Loucy (cell line): ENCODE measurements around the gene ZNF148.

Source experiments
- H2AFZ ChIP-seq: fragments of 200-600 bp; sonication (generic); 2 replicates; pipeline ENCODE4 v1.6.0; 2016; ENCODE audit warnings: antibody characterized with exemption, mild to moderate bottlenecking, low read length, moderate library complexity
- H3F3A ChIP-seq: fragments of 200-600 bp; 2 replicates; pipeline ENCODE4 v1.6.0; 2016; ENCODE audit warnings: antibody characterized with exemption, low read depth, mild to moderate bottlenecking
- H3K27me3 ChIP-seq: fragments of 200-600 bp; sonication (generic); 2 replicates; pipeline ENCODE4 v1.6.1; 2014; ENCODE audit warnings: low read length, mild to moderate bottlenecking; ENCODE audit not compliant: insufficient read depth, poor library complexity, severe bottlenecking
- H3K36me3 ChIP-seq: fragments of 200-600 bp; sonication (generic); 2 replicates; pipeline ENCODE4 v1.6.1; 2016; ENCODE audit warnings: low read length; ENCODE audit not compliant: insufficient read depth
- H3K4me1 ChIP-seq: fragments of 200-600 bp; sonication (generic); 2 replicates; pipeline ENCODE4 v1.5.1; 2014; ENCODE audit warnings: low read length, mild to moderate bottlenecking; ENCODE audit not compliant: insufficient read depth, poor library complexity, severe bottlenecking
- H3K4me2 ChIP-seq: fragments of 200-600 bp; sonication (generic); 2 replicates; pipeline ENCODE4 v1.6.0; 2014; ENCODE audit warnings: antibody characterized with exemption, low read length, low read depth, mild to moderate bottlenecking; ENCODE audit not compliant: poor library complexity, severe bottlenecking
- H3K4me3 ChIP-seq: fragments of 200-600 bp; sonication (generic); 2 replicates; pipeline ENCODE4 v1.5.1; 2014; ENCODE audit warnings: low read length, mild to moderate bottlenecking, mixed read lengths; ENCODE audit not compliant: poor library complexity, severe bottlenecking
- H3K79me2 ChIP-seq: fragments of 200-600 bp; sonication (generic); 2 replicates; pipeline ENCODE4 v1.6.1; 2014; ENCODE audit warnings: low read length; ENCODE audit not compliant: insufficient read depth
- H3K9ac ChIP-seq: fragments of 200-600 bp; sonication (generic); 2 replicates; pipeline ENCODE4 v1.6.0; 2014; ENCODE audit warnings: mild to moderate bottlenecking, low read depth, low read length, moderate library complexity; ENCODE audit not compliant: poor library complexity, severe bottlenecking
- H3K9me2 ChIP-seq: fragments of 200-600 bp; sonication (generic); replicated peaks from 2 replicates; pipeline ENCODE4 v1.6.1; 2016; ENCODE audit warnings: low read depth, low read length, mixed read lengths
- H3K9me3 ChIP-seq: fragments of 200-600 bp; sonication (generic); 2 replicates; pipeline ENCODE4 v1.6.1; 2014; ENCODE audit warnings: mild to moderate bottlenecking, antibody characterized with exemption, low read length, low read depth; ENCODE audit not compliant: insufficient read depth
- H4K20me1 ChIP-seq: fragments of 200-600 bp; sonication (generic); 2 replicates; pipeline ENCODE4 v1.6.0; 2014; ENCODE audit warnings: antibody characterized with exemption, low read length, mild to moderate bottlenecking; ENCODE audit not compliant: insufficient read depth, poor library complexity, severe bottlenecking
- CTCF ChIP-seq: fragments of 200-600 bp; sonication (generic); conservative IDR thresholded peaks from 2 replicates; pipeline ENCODE4 v1.5.1; 2014; ENCODE audit warnings: mild to moderate bottlenecking, antibody characterized with exemption, low read length
- EZH2phosphoT487 ChIP-seq: fragments of 200-600 bp; IDR thresholded peaks from 2 replicates; pipeline ENCODE4 v1.6.1; 2018; ENCODE audit warnings: antibody characterized with exemption, mild to moderate bottlenecking, moderate library complexity, borderline replicate concordance

The ZNF148 gene

GRCh38 chr3:125185805-125186204 is 189.3 kb downstream of the ZNF148 start:
- Histone ChIP-seq H2AFZ (no peak overlapping the region), H3K4me1 (no peaks in the 10 kb centered on the region), H3K4me2 (no peak overlapping the region), H4K20me1 (no peaks in the 10 kb centered on the region), H3K9me3 (no peaks in the 10 kb centered on the region), H3K4me3 (no peak overlapping the region), H3F3A (no peaks in the 10 kb centered on the region), H3K27me3 (no peaks in the 10 kb centered on the region), H3K36me3 (no peaks in the 10 kb centered on the region), H3K9ac (no peak overlapping the region), H3K79me2 (no peaks in the 10 kb centered on the region), H3K9me2 (no peaks in the 10 kb centered on the region)
- TF ChIP-seq CTCF = no peak
- TF ChIP-seq EZH2phosphoT487 = no peak

GRCh38 chr3:125179884-125180240 is 195.3 kb downstream of the ZNF148 start:
- Histone ChIP-seq H3K4me3 (no peak overlapping the region), H3K9me2 (no peaks in the 10 kb centered on the region), H3K27me3 (no peaks in the 10 kb centered on the region), H4K20me1 (no peaks in the 10 kb centered on the region), H3K4me1 (peaks cover 7% of the 10 kb centered on the region), H3K36me3 (no peaks in the 10 kb centered on the region), H3K9me3 (peaks cover 5% of the 10 kb centered on the region), H2AFZ (no peak overlapping the region), H3K9ac (no peak overlapping the region), H3K4me2 (no peak overlapping the region), H3F3A (no peaks in the 10 kb centered on the region), H3K79me2 (no peaks in the 10 kb centered on the region)
- no peak for TF ChIP-seq CTCF

- H3F3A ChIP-seq = no peaks in the 10 kb centered on the region
- H4K20me1 ChIP-seq = no peaks in the 10 kb centered on the region
- H3K27me3 ChIP-seq = no peaks in the 10 kb centered on the region
- H3K79me2 ChIP-seq = no peaks in the 10 kb centered on the region
- H2AFZ ChIP-seq = no peak overlapping the region
- H3K9ac ChIP-seq = no peak overlapping the region
- no peaks in the 10 kb centered on the region for H3K9me2 ChIP-seq
- H3K36me3 ChIP-seq = no peaks in the 10 kb centered on the region
- peaks cover 7% of the 10 kb centered on the region for H3K4me1 ChIP-seq
- peaks cover 10% of the 10 kb centered on the region for H3K9me3 ChIP-seq
- no peak overlapping the region for H3K4me3 ChIP-seq
- TF ChIP-seq CTCF (no peak), EZH2phosphoT487 (no peak)
- H3K4me2 ChIP-seq = no peak overlapping the region
These were observed 195.8 kb downstream of the ZNF148 start for GRCh38 chr3:125179143-125179883.
